Right renal cortex interstitium (tissue), 3 donors: ENCODE data around the gene CIC. TPM values are rescaled to one million over a fixed set of nuclear protein-coding genes. Genes with fewer than 3 reads are reported as not detected.

Experiments used
- DNase-seq, 3 donors: peaks; one replicate each; pipeline ENCODE4 v3.0.0-alpha.2; 2013; ENCODE audit warnings: low read depth in 3 of 3, low spot score in 2 of 3
- polyA plus RNA-seq, 3 donors: library from polyadenylated mRNA; unstranded; fragments of 120-200 nt; gene quantifications; one replicate each; pipeline ENCODE4 v1.2.1, GENCODE V29; 2013; ENCODE audit not compliant: insufficient read length in 3 of 3

CIC gene
- polyA plus RNA-seq, 3 donors, result 34.0 to 42.0 (median 39.2) TPM

DNA sequence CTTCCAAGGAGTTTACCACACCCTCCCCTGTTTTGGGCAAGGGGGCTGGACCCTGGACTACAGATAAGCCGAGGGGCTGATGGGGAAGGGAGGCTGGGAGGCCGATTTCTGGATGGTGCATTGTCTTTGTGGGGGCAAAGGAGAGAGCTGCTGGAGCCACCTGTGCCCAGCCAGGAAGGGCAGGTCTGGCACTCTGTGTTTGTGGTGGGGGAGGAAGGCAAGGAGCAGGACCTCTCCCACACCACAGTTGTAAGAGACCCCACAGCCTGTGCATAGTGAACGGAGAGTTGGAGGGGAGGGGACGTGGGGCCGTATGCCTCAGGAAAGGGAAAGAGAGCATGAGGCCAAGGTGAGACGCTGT is 16.9 kb downstream of the CIC start:
- no peak for DNase-seq

DNA sequence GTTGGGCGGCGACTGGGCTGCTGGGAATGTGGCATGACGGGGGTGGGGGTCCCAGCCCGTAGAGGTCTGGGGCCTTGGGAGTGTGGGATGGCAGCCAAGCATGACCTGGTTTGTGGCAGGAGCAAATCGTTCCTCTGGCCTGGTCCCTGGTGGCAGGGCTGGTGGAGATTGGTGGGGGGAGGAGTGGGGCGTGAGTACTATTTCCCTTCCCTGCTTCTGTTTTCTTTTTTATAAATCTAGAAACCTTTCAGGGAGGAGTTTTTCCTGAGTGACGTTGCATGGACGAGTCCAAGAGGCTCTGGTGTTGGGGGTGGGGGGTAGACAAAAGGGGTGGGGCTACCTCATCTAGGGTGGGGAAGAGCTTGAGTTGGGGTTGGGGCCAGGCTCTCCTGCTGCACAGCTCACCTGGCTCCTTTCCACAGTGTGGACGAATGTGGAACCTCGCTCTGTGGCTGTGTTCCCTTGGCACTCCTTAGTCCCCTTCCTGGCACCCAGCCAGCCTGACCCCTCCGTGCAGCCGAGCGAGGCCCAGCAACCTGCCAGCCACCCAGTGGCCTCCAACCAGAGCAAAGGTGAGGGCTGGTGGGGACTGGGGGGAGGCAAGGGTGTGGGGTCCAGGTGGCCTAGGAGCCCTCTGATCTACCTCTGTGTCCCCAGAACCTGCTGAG is 17.4 kb downstream of the CIC start:
- DNase-seq, result no peak

DNA sequence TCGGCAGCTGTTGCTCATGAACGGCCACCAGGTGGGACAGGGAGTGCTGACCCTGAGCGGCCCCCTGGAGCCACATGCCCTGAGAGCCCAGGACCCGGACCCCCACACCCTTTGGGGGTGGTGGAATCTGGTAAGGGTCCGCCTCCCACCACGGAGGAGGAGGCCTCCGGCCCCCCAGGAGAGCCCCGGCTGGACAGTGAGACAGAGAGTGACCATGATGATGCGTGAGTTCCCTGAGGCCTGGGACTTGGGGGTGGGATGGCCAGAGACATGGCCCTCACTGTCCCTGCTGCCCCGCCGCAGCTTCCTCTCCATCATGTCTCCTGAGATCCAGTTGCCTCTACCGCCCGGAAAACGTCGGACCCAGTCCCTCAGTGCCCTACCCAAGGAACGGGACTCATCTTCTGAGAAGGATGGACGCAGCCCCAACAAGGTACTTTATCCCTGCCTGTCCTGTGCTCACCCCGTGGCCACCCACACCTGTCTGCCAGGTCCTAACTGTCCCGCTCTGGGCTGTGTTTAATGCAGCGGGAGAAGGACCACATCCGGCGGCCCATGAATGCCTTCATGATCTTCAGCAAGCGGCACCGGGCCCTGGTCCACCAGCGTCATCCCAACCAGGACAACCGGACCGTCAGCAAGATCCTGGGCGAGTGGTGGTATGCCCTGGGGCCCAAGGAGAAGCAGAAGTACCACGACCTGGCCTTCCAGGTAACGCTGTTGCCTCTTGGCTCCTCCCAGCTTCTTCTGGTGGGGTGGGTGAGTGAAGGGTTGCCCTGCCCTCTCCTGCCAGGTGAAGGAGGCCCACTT is 18.2 kb downstream of the CIC start:
- DNase-seq, result no peak

DNA sequence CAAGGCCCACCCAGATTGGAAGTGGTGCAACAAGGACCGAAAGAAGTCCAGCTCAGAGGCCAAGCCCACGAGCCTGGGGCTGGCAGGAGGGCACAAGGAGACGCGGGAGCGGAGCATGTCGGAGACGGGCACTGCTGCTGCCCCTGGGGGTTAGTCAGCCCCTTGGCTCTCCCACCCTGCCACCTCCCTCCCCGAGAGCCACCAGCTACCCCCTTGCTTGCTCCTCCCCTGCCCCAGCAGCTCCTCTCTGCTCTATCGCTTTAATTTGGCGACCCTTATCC is 18.7 kb downstream of the CIC start:
- no peak for DNase-seq

DNA sequence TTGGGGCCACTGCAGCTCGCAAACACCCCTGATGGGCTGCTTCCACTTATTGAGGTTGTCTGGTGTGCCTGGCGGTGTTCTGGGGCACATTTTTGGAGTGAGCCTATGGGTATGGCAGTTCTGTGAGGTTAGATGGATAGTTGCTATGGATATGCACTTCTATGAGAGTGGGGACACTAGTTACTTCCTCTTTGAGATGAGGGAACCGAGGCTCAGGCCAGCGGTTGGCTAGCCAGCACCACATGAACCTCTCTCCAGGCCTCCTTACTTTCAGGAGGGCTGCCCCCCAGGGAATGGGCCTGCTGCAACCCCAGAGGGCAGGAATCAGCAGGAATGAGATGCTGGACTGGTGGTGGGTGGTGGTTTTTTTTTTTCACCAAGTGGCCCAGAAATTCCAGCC is 19.3 kb downstream of the CIC start:
- no peak for DNase-seq

DNA sequence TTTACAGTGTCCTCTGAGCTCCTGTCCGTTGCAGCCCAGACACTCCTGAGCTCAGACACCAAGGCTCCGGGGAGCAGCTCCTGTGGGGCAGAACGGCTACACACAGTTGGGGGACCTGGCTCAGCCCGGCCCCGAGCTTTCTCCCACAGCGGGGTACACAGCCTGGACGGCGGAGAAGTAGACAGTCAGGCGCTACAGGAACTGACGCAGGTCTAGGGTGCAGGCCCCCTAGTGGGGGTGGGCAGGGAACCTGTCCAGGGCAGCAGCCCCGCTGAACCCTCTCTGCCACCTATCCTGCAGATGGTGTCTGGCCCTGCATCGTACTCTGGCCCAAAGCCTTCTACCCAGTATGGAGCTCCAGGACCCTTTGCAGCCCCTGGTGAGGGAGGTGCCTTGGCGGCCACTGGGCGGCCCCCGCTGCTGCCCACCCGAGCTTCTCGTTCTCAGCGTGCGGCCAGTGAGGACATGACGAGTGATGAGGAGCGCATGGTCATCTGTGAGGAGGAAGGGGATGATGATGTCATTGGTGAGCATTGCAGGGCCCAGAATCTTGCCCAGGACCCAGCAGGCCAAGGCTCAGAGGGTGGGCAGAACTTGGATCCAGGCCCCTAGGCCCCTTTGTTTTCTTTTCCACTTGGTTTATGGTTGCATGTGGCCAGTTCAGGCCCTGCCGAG is 20.0 kb downstream of the CIC start:
- no peak for DNase-seq

DNA sequence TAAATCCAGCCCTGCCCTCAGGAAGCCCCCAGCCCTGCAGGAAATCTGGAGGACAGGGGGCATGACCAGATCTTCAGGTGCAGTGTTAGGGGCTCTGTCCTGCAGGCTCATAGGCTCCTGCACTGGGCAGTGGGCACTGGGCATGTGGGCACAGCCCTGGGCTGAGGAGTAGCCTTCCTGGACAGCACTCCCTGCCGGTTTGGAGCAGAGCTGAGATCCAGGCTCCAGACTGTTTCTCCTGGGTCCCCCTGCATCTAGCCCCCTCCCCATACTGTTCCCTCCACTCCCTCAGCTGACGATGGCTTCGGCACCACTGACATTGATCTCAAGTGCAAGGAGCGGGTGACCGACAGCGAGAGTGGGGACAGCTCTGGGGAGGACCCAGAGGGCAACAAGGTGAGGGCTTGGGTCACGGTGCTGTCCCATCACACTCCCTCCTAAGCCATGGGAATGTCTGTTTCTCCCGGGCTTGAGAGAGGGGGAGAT is 20.5 kb downstream of the CIC start:
- no peak for DNase-seq

DNA sequence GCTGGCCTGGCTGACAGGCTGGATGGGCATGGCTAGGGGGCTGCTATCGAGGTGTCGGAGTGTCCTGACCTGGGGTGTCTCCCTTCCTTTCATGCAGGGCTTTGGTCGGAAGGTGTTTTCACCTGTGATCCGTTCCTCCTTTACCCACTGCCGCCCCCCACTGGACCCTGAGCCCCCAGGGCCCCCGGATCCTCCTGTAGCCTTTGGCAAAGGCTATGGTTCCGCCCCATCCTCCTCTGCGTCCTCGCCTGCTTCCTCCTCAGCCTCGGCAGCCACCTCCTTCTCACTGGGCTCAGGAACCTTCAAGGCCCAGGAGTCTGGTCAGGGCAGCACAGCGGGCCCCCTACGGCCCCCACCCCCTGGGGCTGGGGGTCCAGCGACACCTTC is 21.1 kb downstream of the CIC start:
- no peak for DNase-seq

DNA sequence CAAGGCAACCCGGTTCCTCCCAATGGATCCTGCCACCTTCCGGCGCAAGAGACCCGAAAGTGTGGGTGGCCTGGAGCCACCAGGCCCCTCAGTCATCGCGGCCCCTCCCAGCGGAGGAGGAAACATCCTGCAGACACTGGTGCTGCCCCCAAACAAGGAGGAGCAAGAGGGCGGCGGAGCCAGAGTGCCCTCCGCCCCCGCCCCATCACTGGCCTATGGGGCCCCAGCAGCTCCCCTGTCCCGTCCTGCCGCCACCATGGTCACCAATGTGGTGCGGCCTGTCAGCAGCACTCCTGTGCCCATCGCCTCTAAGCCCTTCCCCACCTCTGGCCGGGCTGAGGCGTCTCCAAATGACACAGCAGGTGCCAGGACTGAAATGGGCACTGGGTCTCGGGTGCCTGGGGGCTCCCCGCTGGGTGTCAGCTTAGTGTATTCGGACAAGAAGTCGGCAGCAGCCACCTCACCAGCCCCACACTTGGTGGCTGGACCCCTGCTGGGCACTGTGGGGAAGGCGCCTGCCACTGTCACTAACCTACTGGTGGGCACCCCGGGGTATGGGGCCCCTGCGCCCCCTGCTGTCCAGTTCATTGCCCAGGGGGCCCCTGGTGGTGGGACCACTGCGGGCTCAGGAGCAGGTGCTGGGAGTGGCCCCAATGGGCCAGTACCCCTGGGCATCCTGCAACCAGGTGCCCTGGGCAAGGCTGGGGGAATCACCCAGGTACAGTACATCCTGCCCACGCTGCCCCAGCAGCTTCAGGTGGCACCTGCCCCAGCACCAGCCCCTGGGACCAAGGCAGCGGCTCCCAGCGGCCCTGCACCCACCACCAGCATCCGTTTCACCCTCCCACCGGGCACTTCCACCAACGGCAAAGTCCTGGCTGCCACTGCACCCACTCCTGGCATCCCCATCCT is 21.7 kb downstream of the CIC start:
- DNase-seq, result no peak

DNA sequence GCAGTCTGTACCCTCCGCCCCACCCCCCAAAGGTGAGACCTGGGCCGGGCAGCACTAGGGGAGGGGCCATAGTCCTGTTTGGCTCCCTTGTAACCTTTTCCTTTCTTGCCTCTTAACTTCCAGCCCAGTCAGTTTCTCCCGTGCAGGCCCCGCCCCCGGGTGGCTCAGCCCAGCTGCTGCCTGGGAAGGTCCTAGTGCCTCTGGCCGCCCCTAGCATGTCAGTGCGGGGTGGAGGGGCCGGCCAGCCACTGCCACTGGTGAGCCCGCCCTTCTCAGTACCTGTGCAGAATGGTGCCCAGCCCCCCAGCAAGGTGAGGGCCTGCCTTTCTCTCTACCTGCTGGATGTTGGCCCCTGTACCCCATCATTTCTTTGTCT is 22.4 kb downstream of the CIC start:
- no peak for DNase-seq

DNA sequence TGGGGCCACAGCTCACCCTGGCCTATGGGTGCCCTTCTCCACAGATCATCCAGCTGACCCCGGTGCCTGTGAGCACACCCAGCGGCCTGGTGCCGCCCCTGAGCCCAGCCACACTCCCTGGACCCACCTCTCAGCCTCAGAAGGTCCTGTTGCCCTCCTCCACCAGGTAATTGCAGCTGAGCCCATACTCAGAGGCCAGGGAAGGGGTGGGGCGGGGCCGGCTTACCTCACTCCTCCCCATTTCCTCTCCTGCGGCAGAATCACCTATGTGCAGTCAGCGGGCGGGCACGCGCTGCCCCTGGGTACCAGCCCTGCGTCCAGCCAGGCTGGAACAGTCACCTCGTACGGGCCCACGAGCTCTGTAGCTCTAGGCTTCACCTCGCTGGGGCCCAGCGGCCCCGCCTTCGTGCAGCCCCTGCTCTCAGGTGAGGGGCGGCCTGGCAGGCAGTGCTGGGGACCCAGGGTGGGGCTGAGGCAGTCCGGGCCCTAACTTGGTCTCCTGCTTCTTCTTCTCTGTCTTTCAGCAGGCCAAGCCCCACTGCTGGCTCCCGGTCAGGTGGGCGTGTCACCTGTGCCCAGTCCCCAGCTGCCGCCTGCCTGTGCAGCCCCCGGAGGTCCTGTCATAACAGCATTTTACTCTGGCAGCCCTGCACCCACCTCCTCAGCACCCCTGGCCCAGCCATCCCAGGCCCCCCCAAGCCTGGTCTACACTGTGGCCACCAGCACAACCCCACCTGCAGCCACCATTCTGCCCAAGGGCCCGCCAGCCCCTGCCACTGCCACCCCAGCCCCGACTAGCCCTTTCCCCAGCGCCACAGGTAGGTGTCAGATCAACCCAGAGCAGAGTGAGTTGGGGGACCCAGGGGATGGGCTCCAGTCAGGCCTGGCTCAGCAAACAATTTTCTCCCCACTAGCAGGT is 23.2 kb downstream of the CIC start:
- no peak for DNase-seq

DNA sequence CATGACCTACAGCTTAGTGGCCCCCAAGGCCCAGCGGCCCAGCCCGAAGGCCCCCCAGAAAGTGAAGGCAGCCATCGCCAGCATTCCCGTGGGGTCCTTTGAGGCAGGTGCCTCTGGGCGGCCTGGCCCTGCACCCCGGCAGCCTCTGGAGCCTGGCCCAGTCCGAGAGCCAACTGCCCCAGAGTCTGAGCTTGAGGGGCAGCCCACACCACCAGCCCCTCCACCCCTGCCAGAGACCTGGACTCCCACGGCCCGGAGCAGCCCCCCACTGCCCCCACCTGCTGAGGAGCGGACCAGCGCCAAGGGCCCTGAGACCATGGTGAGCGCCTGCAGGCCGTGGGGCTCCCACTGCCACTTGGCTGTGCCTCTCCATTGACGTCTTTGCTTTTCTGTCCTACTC is 23.9 kb downstream of the CIC start:
- DNase-seq, result no peak

DNA sequence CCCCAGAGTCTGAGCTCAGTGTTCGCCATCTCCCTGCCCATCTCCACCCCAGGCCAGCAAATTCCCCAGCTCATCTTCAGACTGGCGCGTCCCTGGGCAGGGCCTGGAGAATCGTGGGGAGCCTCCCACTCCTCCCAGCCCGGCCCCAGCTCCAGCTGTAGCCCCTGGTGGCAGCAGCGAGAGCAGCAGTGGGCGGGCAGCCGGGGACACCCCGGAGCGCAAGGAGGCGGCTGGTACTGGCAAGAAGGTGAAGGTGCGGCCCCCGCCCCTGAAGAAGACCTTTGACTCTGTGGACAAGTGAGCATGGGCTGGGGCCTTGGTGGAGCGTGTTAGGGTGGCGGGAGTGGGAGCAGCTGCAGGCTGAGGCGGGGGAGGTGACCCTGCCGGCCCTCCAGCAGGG is 24.5 kb downstream of the CIC start:
- no peak for DNase-seq

DNA sequence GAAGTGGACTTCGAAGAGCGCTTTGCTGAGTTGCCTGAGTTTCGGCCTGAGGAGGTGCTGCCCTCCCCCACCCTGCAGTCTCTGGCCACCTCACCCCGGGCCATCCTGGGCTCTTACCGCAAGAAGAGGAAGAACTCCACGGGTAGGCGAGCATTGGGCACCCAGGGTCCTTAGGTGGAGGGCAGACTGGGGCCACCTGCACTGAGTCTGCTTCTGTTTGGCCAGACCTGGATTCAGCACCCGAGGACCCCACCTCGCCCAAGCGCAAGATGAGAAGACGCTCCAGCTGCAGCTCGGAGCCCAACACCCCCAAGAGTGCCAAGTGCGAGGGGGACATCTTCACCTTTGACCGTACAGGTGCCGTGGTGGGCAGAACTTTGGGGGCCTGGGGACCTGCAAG is 24.9 kb downstream of the CIC start:
- DNase-seq, result no peak

DNA sequence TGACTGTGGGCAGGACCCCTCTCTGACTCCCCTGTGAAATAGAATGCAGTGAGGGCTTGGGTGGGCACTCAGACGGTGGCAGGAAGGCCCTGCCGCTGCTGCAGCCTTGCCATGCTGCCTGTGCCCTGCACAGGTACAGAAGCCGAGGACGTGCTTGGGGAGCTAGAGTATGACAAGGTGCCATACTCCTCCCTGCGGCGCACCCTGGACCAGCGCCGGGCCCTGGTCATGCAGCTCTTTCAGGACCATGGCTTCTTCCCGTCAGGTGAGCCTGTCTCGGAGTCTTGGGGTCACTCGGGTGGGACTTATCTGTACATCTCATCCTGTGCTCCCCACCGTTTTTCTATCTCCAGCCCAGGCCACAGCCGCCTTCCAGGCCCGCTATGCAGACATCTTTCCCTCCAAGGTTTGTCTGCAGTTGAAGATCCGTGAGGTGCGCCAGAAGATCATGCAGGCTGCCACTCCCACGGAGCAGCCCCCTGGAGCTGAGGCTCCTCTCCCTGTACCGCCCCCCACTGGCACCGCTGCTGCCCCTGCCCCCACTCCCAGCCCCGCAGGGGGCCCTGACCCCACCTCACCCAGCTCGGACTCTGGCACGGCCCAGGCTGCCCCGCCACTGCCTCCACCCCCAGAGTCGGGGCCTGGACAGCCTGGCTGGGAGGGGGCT is 25.6 kb downstream of the CIC start:
- no peak for DNase-seq

DNA sequence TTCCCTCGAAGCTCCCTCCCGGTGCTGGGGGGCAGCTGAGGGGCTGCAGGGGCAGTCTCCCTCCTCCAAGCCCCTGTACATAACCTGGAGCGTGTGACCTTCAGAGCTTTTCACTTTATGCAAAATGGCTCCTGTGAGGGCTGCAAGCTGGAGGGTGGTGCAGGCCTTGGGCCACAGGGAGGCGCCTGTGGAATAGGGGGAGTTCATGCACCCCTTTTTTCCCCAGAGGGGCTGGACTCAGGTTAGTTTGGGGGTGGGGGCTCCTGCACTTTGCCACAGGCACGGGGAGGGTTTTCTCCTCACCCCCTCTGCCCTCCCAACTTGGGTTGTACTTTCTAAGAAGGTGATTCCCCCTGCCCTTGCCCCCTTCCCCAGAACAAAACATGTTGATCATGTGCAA is 26.3 kb downstream of the CIC start:
- no peak for DNase-seq

DNA sequence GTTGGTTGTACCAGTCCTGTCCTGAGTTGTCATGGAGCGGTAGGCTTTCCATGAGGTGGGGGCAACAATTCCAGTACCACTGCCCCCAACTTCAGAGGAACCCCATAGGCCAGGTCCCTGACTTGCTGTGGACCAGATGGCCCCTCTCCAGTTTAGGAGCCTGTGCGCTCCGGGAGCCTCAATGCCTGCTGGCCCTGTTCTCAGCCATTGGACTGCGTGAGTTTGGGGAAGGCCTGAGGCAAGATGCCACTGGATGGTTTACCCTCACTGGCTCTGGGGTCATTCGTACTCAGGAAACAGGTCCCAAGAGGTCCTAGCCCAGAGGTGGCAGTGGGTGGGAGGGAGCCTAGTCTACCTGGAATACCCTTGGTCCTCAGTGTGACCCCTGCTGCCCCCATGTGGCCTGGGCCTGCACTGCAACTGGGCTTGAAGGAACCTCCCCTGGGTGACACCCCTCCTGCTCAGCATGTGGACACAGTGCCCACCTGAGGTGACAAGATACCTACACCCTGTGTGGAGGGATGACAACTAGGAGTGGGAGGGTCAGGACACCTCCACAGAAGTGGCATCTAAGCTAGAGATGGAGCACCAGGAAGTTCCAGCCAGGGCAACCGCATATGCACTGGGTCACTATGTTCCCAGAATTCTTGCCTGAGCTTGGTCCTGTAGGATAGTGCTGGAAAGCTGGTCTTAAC is 26.9 kb downstream of the CIC start:
- no peak for DNase-seq

DNA sequence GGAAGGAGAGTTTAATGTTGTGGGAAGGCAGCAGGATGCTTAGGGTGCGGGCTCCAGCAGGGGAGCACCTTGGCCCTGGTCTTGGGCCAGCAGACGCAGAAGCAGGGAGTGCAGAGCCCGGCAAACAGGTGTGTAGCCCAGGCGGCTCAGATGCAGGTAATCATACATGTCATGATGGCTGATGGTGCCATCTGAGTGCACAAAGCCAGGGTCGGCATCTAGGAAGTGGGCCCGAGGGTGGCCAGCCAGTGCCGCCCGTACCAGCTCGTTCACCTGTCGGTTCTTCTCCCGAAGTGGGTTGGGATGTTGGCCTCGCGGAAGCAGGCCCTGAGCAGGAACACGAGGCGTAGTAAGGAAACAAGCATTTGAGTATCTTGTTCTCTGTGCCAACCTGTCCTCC is 28.0 kb downstream of the CIC start:
- DNase-seq, result no peak

DNA sequence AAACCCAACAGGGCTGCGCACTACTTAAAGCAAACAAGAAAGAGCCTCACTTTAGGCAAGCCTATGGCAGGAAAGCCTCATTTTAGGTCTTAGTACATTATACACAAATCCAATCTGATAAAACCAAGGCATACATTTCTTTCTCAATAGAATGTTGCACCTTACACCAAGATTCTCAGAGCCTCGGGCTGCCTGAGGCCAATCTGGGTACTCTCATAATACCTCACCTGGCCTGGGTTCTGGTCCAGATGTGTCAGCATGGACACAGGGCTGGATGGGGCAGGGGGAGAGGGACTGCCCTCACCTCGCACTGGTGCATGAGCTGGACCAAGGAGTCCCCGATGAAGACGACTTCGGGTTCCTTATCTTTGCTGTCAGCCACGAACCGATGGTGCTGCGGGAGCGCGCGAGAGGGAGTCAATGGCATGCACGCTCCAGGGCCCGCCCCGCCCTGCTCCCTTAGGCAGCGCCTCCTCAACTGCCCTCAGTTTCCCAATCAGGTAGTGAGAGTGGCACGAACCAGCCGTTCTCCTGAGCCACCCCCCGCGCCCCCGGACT is 32.7 kb downstream of the CIC start, which contains the start of gene PRR19:
PRR19 (plus strand) TSS at position 487 of the 558 bp plus-strand sequence. CDS start 7,453 bp downstream, outside the sequence.
- no peak for DNase-seq
